ENCODE measurements around the gene ELOVL7. TPM values are rescaled to one million over a fixed set of nuclear protein-coding genes. Genes with fewer than 3 reads are reported as not detected.

The ELOVL7 gene
- total and polyA plus RNA-seq, 2 of the 8 experiments (the other 6 are each of a cell fraction or from before 2014, with no cell fraction given): 3.1 to 5.1 TPM

DNA sequence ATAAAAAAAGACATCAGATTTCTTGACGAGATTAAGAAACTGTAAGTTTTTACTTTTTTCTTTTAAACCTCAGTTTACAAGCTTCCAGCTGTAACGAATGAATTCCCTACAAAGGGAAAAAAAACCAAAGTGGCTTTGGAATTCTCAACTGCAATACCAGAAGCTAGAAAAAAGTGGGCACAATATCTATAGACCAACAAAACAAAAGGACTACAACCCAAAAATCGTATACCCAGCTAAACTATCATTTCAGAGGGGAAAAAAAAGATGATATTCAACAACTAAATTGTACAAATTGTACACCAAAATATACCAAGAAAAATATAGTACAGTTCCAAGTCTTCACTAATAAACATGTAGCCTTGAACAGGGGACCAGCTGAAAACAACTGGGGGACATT is 26.8 kb upstream of the ELOVL7 start:
- Histone ChIP-seq H3K36me3 (ENCODE audit: control insufficient read depth in 2 of 4, insufficient read depth in 4 of 4, low read length in 3 of 4) (no peaks in the 10 kb centered on the region), H4K20me1 (replicated peaks in 1 of 2; ENCODE audit: control insufficient read depth in 1 of 2, insufficient read depth in 2 of 2, low read length in 2 of 2) (no peaks in the 10 kb centered on the region), H3K9me3 (ENCODE audit: insufficient read depth in 2 of 2, low read depth in 1 of 2, low read length in 1 of 2) (no peaks in the 10 kb centered on the region), H4K5ac (ENCODE audit: insufficient read length, low read depth, low read length) (no peak overlapping the region), H4K8ac (ENCODE audit: extremely low read depth, insufficient read depth, low read length) (no peak overlapping the region), H2AK5ac (ENCODE audit: low read depth, low read length) (no peak overlapping the region), H3K14ac (ENCODE audit: insufficient read length) (no peak overlapping the region), H3K27ac (ENCODE audit: low read depth, low read length) (no peak overlapping the region), H3K23ac (ENCODE audit: insufficient read length) (no peak overlapping the region), H3K9ac (replicated peaks in 1 of 4; ENCODE audit: extremely low read depth in 1 of 4, low read depth in 3 of 4, low read length in 3 of 4) (no peak overlapping the region), H3K4me2 (ENCODE audit: insufficient read depth in 1 of 2, low read depth in 2 of 2, low read length in 2 of 2) (no peak overlapping the region), H2BK15ac (ENCODE audit: low read length) (no peak overlapping the region), H3K56ac (replicated peaks; ENCODE audit: insufficient read length, low read depth, low read length) (no peak overlapping the region), H3K79me1 (ENCODE audit: low read depth, low read length) (no peaks in the 10 kb centered on the region), H3K23me2 (ENCODE audit: low read depth, low read length) (no peaks in the 10 kb centered on the region), H4K91ac (replicated peaks; ENCODE audit: insufficient read length, low read length) (no peak overlapping the region), H2BK20ac (ENCODE audit: low read length) (no peak overlapping the region), H3K4me3 (ENCODE audit: extremely low read depth in 1 of 4, insufficient read depth in 2 of 4, low read depth in 3 of 4, low read length in 4 of 4) (no peak overlapping the region), H2AFZ (ENCODE audit: low read length) (no peak overlapping the region), H2BK12ac (ENCODE audit: low read depth, low read length) (no peak overlapping the region), H3K18ac (ENCODE audit: extremely low read depth, low read length) (no peak overlapping the region), H2BK5ac (ENCODE audit: low read depth, low read length) (no peak overlapping the region), H3K79me2 (ENCODE audit: control insufficient read depth in 1 of 2, insufficient read depth in 2 of 2, low read length in 2 of 2) (no peaks in the 10 kb centered on the region), H2BK120ac (replicated peaks; ENCODE audit: low read depth, low read length) (no peak overlapping the region), H3K4me1 (replicated peaks in 1 of 4; ENCODE audit: control insufficient read depth in 3 of 4, insufficient read depth in 4 of 4, low read length in 3 of 4) (no peaks in the 10 kb centered on the region), H3K27me3 (replicated peaks in 1 of 4; ENCODE audit: control insufficient read depth in 3 of 4, extremely low read depth in 1 of 4, insufficient read depth in 3 of 4, low read length in 3 of 4) (no peaks in the 10 kb centered on the region), H3K4ac (replicated peaks; ENCODE audit: insufficient read length, low read depth, low read length) (no peak overlapping the region)
- WGBS, 2 experiments (ENCODE audit: extremely low coverage in 1 of 2, insufficient coverage in 1 of 2, insufficient read length in 1 of 2, insufficient replicate concordance in 2 of 2, low coverage in 1 of 2, low lambda C conversion rate in 2 of 2, missing lambda C conversion rate in 1 of 2): 82% methylated on average over 3 of the region's 3 CpGs; no CpG with 5 or more reads in 1 of the 2 experiments
- POLR2A ChIA-PET (ENCODE audit: partially characterized antibody): interaction anchor here (0.6 kb wide), 1 partner anchor 171 kb away, joined by 4 read pairs; no protein-coding TSS in a partner anchor
- DNase-seq (ENCODE audit: low read depth in 1 of 2, low spot score in 2 of 2) (no peak), FAIRE-seq (no peak)
- CTCF ChIA-PET (ENCODE audit: partially characterized antibody): no interaction called here
- TF ChIP-seq GABPA (IDR thresholded peaks at IDR 0.05; ENCODE audit: borderline replicate concordance, insufficient read depth, low read length) (no peak), POLR2AphosphoS5 (IDR thresholded peaks at IDR 0.05; ENCODE audit: low read depth, low read length) (no peak), HDAC2 (IDR thresholded peaks at IDR 0.05; ENCODE audit: borderline replicate concordance in 1 of 2, low read depth in 2 of 2, low read length in 2 of 2) (no peak), MAX (IDR thresholded peaks at IDR 0.05) (no peak), CHD1 (IDR thresholded peaks at IDR 0.05; ENCODE audit: low read depth, low read length) (no peak), POLR2A (IDR thresholded peaks at IDR 0.05; ENCODE audit: control extremely low read depth in 1 of 2, low read depth in 2 of 2, low read length in 2 of 2) (no peak), RAD21 (IDR thresholded peaks at IDR 0.05 in 1 of 2, conservative IDR thresholded peaks at IDR 0.05 in 1 of 2; ENCODE audit: low read depth in 2 of 2, low read length in 2 of 2) (no peak), ASH2L (IDR thresholded peaks at IDR 0.05; ENCODE audit: low read length) (no peak)
